ENCODE data around the gene ZNF205.
A peak's percentile ranks its signal among the peaks of the same experiment; 100 is the strongest.
"Not testable (repeated sequence)": the region's sequence is repeated elsewhere in the genome, so short reads cannot be mapped to it uniquely, and the experiment has no call there.

Gene ZNF205

DNA sequence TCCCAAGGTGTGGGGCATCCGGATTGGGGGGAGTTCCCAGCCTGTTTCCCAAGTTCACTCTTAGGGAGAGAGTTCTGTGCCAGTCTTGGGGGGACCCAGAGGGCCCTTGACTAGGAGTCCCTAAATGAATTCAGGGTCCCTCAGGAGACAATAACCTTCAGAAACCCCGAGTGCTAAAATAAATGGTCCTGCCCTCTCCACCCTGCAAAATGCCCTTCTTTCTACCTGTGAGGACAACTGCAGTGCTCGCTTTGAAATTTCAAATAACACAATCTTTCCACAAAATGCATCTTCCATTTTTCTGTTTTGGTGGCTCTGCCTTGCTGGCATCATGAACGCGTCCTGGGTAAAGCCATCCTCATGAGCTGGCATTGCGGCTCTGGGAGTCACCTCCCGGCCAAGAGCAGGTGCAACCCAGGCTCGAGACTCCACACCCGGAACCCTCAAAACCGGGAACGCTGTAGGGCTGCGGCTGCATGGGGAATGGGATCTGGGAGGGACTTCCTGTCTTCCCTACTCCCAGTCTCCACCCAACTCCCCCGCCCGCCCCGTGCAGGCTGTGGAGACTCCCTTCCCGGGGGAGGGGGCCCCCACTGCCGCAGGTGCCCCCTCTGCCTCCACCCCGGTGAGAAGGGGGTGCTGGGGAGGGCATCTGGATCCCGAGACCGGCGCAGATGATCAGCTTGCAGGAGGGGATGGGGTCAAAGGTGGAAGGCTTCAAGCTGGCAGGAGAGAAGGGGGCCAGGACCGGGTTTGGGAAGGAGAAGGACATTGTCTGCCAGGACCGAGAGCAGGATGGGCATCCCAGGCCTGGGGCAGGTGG lies at the start of gene ZNF205:
TSS of gene ZNF205 (plus strand) at position 529 of the 823 bp plus-strand sequence. CDS start 845 bp downstream, outside the sequence.
- DNase-seq (ENCODE audit: low read depth), result no peak

DNA sequence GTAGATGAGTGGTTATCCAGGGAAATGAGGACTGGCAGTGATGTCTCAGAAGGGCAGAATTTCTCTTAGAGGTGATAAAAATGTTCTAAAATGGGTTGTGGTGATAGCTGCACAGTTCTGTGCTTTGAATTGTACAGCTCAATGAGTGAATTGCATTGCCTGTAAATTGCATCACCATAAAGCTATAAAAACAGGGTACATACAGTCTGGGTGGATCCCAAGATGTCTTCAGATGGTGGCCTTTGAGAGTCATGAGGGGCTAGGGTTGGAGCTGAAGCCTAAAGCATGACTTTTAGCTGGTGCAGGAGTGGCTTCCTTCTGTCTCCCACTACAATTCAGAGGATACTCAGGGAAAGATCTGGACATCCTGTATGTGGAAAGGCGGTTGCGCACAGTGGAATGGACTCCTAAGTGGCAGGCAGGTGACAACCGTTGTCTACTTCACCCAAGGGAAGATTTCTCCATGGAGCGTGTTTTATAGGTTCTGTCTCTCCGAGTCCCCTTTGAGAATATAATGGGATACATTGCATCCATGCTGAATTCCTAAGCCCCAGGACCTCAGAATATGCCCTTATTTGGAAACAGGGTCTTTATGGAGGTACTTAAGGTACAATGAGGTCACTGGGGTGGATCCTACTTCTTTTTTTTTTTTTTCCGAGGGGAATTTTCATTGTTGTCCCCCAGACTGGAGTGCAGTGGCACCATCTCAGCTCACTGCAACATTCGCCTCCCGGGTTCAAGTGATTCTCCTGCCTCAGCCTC lies 48.6 kb upstream of the ZNF205 start:
- DNase-seq (ENCODE audit: low read depth), result no peak

DNA sequence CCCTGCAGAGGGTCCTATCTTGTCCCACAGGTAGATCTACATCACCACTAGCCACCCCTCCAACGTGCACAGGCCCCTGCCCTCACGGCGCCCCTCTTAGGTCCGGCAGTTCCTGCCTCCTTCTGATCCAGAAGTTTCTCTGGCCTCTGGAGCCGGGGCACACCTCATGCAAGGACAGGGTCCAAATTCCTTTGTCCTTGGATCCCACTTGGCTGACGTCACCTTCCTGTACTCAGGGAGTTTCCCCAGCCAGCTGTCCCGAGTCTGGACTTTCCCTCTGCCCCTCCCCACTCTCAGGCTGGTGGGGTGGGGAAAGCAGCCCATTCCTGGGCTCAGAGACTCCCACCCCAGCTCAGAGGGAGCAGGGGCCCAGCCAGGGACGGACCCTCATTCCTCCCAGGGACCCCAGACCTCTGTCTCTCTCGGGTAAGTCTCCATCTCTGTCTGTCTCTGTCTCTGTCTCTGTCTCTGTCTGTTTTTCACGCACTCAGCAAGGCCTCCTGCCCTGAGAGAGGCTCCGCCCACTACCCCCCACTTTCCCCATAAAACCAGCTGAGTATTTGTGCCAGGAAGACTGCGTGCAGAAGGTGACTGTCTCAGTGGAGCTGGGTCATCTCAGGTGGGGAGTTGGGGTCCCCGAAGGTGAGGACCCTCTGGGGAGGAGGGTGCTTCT lies 47.2 kb upstream of the ZNF205 start, which contains the start of gene IL32:
TSS of gene IL32 (plus strand) at position 572 of the 673 bp plus-strand sequence. CDS start 172 bp downstream, outside the sequence.
- DNase-seq (ENCODE audit: low read depth), result no peak

DNA sequence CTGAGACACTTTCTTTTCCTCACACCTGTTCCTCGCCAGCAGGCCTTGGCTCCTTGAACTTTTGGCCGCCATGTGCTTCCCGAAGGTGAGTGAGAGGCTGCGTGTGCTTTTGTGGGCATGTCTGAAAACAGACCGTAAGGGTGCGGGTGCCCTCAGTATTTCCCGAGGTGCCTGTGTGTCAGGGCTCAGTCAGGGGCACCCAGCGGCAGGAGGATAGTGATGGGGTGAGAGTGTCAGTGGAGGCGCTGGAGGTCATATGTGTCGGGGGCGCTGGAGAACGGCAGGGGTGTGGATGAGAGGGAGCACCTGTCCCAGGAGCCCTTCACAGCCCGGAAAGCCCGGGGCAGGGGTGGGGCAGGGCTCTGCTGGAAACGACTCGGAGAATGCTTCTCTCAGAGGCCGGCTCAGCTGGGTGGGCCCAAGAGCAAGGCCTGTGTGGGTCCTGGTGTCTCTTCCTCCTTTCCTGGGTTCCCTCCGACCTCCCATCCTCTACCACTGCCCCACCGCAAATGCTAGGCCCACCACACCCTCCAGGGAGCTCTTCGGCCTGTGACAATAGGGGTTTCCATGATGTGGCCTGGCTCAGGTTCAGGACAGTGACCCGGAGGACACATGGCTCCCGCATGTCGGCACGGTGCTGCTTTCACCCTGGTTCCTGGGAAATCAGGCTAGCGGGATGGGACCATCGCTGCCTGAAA lies 46.5 kb upstream of the ZNF205 start:
- no peak for DNase-seq (ENCODE audit: low read depth)

DNA sequence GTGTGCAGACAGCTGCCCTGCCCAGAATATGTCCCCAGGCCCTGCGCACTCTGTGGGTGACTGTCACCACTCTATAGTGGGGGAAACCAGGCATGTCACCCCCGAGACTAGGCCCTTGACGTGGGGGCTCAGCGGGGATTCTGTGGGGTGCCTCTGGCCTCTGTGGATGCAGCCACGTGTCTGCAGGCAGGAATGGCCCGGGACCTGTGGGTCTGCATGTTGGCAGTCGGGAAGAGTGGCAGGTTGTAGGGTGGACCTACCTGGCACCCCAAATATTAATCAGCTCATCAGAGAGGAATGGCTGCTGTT lies 46.0 kb upstream of the ZNF205 start:
- no peak for DNase-seq (ENCODE audit: low read depth)

DNA sequence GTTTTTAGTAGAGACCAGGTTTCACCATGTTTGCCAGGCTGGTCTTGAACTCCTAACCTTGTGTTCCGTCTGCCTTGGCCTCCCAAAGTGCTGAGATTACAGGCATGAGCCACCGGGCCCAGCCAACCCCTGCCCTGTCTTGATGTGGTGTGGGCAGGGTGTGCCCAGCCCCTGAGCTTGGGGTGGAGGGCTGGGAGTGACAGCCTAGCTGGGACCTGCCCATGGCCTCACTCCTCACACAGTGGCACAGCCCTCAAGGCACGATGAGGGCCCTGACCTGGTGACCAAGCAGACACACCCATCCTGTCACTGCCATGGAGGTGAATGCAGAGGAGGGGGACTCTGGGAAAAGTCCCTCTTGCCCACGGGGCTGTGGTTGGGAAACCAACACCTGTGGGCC lies 43.9 kb upstream of the ZNF205 start:
- no peak for DNase-seq (ENCODE audit: low read depth)

DNA sequence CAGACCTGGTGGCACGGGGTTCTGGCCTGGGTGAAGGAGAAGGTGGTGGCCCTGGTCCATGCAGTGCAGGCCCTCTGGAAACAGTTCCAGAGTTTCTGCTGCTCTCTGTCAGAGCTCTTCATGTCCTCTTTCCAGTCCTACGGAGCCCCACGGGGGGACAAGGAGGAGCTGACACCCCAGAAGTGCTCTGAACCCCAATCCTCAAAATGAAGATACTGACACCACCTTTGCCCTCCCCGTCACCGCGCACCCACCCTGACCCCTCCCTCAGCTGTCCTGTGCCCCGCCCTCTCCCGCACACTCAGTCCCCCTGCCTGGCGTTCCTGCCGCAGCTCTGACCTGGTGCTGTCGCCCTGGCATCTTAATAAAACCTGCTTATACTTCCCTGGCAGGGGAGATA lies 43.2 kb upstream of the ZNF205 start:
- DNase-seq (ENCODE audit: low read depth), result not testable (repeated sequence)

DNA sequence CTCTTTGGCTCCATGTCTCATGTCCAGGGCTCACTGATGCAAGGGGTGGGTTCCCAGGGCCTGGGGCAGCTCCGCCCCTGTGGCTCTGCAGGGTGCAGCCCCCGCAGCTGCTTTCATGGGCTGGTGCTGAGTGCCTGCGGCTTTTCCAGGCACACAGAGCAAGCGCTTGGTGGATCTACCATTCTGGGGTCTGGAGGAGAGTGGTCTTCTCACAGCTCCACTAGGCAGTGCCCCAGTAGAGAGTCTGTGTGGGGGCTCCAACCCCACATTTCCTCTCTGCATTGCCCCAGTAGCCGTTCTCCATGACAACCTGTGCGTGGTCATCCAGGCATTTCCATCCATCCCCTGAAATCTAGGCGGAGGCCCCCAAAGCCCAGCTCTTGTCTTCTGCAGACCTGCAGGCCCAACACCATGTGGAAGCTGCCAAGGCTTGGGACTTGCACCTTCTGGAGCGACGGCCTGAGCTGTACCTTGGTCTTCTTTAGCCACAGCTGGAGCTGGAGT lies 41.7 kb upstream of the ZNF205 start:
- DNase-seq (ENCODE audit: low read depth), result no peak

DNA sequence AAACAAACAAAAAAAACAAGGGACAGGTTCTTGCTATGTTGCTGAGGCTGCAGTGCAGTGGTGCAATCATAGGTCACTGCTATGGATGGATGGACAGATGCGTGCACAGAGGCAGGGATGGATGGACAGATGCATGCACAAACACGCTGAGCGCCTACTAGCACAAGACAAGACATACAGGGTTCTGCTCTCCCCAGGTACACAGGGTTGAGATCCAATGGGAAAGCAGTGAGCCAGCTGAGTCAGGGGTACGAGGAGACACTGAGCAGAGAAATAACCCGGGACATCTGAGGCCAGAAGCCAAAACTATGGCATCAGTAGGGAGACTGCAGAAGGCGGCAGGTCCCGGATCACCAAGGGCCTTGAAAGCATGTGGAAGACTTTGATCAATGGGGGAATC lies 40.7 kb upstream of the ZNF205 start:
- no peak for DNase-seq (ENCODE audit: low read depth)

DNA sequence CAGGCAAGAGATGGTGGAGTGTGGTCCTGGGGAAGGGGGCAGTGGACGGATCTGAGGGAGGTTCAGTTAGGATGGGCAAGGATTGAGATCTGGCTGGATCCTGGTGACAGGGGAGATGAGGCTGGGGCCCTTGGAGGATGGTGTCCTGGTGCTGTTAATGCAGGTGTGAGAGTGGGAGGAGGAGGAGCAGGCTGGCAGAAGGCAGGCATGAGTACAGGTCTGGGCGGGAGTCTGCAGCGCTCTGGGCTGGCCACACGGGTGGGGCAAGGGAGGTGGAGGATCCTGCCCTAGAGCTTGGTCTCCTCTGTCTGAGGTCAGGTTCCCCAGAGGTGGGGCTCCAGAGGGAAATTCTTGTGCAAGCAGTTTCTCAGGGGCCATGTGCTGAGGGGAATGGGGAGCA lies 40.2 kb upstream of the ZNF205 start:
- not testable (repeated sequence) for DNase-seq (ENCODE audit: low read depth)

DNA sequence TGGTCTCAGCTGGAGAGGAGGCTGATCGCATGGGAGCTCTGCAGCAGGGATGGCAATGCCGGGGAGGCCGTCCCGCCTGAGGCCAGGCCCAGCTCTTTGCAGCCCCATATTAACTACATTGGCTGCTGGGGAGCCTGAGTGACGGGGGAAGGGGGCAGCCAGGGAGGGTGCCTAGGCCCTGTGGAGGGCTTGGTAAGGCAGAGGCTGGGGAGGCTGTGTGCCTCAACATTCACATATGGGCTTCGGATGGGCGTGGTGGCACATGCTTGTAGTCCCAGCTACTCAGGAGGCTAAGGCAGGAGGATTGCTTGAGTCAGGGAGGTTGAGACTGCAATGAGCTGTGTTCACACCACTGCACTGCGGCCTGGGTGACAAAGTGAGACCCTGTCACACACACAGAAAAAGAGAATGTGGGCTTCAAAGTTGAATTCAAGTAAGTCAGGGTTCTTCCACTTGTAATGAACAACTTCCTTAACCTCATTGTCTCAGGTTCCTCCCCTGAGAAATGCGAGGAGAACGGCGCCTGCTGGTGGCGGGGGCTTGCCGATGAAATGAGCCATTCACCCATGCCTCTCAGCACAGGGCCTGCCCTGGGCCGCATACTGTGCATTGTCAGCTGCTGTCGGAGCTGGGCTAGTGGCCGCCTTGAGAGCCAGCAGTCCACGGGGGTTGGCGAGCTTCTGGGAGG lies 39.7 kb upstream of the ZNF205 start:
- not testable (repeated sequence) for DNase-seq (ENCODE audit: low read depth)

DNA sequence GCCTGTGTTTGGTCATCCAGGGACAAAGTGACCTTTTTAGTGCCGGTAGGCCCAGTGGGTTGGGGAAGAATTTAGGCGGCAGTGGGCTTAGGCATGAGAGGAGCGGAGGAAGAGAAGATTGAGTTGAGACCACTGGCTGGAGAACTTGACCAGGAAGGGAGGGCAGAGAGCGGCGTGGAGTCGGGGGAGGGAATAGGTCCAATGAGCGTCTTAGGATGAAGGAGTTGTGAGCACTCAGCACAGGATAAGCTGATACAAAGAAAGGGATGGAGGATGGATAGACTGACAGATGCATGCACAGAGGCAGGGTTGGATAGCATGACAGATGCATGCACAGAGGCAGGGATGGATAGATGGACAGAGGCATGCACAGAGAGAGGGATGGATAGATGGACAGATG lies 38.9 kb upstream of the ZNF205 start:
- DNase-seq (ENCODE audit: low read depth), result no peak

DNA sequence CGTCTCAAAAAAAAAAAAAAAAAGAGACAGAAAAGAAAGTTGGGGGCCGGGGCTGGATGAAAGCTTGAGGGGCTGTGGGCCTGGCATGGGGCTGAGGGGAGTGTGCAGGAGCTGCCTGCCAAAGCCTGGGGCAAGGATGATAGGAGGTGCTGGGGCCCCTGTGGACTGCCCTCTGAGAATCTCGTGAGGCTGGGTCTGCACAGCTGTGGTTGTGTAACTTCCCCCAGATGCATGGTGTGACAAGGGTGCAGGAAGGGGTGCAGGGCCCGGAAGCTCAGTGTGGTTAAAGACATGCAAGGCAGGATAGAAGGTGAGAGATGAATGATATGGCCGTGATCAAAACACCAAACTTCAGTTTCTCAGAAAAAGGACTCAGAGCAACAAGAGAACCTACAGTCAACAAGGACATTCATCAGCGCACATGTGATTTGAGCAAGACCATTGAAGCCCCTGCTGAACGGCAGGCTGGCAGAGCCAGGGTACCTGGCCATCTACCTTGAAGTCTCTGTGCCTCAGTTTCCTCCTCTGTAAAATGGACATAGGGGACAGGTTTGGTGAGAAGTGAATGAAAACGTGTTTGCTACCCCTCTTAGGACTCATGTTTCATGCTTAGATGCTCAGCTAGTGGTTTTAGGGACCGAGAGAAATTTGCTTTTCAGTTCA lies 37.4 kb upstream of the ZNF205 start:
- peak; percentile 79 for DNase-seq (ENCODE audit: low read depth)

DNA sequence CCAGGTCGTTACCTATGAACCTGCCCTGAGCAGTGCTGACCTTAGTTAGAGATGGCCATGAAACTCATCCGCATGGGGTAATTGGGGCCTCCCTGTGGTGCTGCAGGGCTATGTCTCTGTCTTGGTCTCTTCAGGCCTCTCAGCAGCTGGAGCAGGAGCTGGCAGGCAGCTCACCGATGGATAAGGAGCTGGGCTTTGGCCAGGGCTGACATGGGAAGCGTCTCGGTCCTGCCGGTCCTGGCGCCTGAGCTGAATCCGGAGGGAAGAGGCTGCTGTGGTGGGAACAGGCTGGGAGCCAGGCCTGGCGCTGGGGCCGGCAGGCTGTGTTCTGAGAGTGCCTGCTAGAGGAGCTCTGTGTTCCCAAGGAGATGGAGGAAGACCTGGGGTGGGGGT lies 36.9 kb upstream of the ZNF205 start:
- DNase-seq (ENCODE audit: low read depth), result no peak

DNA sequence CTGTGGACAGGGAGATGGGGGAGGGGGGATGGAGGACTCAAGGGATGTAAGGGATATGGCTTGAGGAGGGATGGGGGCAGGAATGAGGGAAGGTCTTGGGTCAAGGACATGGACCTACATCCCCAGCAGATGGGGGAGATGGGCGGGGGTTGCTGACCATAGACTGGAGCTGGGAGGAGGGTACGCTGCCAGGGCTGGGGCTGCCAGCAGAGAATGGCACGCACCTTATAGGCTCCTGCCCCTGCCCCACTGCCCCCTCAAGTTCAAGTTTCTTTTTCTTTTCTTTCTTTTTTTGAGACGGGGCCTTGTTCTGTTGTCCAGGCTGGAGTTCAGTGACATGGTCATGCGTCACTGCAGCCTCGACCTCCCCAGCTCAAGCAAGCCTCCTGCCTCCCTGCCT lies 36.4 kb upstream of the ZNF205 start:
- not testable (repeated sequence) for DNase-seq (ENCODE audit: low read depth)

DNA sequence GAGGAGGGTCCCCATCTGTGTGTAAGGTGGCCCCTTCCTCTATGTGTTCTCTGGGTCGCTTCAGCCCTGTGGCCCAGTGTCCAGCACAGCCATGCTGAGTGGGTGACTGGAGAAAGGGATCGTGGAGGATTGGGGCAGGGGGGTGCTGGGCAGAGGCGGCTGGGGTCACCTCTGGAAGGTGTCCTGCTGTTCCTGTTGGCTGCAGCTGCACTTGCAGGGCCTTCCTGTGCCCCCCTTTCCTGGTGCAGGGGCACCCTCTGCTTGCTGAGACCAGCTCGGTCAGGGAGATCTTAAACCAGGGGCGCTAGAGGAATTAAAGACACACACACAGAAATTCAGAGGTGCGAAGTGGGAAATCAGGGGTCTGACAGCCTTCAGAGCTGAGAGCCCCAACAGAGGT lies 35.8 kb upstream of the ZNF205 start:
- no peak for DNase-seq (ENCODE audit: low read depth)

DNA sequence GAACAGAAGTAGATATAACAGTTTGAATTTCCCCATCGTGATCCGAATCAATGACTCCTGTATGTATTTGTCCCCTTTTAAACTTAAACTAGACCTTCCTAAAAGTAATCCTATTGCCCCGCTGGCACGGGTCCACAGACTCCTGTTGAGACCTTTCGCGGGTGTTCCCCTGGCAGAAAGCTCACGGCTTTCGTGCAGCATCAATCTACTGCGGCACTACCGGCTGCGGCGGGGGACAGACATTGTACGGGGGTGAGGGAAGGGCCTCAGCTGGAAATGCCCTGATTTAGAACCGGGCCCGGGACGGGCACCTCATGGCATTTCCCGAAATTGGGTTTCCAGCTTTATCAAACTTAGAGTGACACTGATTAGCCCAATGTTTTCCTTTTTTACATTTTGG lies 32.4 kb upstream of the ZNF205 start:
- DNase-seq (ENCODE audit: low read depth), result no peak

DNA sequence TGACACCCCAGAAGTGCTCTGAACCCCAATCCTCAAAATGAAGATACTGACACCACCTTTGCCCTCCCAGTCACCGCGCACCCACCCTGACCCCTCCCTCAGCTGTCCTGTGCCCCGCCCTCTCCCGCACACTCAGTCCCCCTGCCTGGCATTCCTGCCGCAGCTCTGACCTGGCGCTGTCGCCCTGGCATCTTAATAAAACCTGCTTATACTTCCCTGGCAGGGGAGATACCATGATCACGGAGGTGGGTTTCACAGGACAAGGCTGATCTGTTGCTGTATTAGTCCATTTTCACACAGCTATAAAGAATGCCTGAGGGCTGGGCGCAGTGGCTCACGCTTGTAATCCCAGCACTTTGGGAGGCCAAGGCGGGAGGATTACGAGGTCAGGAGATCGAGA lies 30.4 kb upstream of the ZNF205 start:
- DNase-seq (ENCODE audit: low read depth), result not testable (repeated sequence)

DNA sequence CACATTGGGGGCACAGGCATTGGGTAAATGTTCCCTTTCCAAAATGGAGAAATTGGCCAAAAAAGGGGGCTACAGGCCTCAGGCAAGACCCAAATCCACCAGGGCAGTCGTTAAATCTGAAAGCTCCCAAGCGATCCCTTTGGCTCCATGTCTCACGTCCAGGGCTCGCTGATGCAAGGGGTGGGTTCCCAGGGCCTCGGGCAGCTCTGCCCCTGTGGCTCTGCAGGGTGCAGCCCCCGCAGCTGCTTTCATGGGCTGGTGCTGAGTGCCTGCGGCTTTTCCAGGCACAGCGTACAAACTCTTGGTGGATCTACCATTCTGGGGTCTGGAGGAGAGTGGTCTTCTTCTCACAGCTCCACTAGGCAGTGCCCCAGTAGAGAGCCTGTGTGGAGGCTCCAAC lies 29.0 kb upstream of the ZNF205 start:
- not testable (repeated sequence) for DNase-seq (ENCODE audit: low read depth)

DNA sequence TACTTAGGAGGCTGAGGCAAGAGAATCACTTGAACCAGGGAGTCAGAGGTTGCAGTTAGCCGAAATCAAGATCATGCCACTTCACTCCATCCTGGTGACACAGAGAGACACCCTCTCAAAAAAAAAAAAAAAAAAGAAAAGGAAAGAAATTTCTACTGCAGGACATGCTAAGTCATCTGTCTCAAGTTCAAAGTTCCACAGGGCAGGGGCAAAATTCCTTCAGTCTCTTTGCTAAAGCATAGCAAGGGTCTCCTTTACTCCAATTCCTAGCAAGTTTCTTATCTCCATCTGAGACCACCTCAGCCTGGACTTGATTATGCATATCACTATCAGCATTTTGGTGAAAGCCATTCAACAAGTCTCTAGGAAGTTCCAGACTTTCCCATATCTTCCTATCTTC lies 27.9 kb upstream of the ZNF205 start:
- DNase-seq (ENCODE audit: low read depth), result no peak
